ENCODE data around the gene GFM2. TPM values are rescaled to one million over a fixed set of nuclear protein-coding genes. Genes with fewer than 3 reads are reported as not detected.

Gene GFM2
- total and polyA plus RNA-seq, 2 of the 13 experiments (the other 11 are each of a cell fraction or from before 2014, with no cell fraction given): 22.0 to 41.6 TPM

GRCh38 chr5:74673011-74673790 is 93.7 kb downstream of the GFM2 start (continued):
- no peak for TF ChIP-seq NR1H2 (CRISPR knock-in tag; IDR thresholded peaks at IDR 0.05; ENCODE audit: borderline replicate concordance, low read depth)
- no peak for TF ChIP-seq ZNF484 (CRISPR knock-in tag; IDR thresholded peaks at IDR 0.05; ENCODE audit: borderline replicate concordance, low read depth)
- no peak for TF ChIP-seq KDM3A (CRISPR knock-in tag; IDR thresholded peaks at IDR 0.05; ENCODE audit: low read depth)
- TF ChIP-seq MLLT10 (CRISPR knock-in tag; IDR thresholded peaks at IDR 0.05): no peak
- TF ChIP-seq STAT5B (CRISPR knock-in tag; IDR thresholded peaks at IDR 0.05): no peak
- no peak for TF ChIP-seq HNRNPLL (IDR thresholded peaks at IDR 0.05; ENCODE audit: low read depth, low read length, poor library complexity, severe bottlenecking)
- no peak for TF ChIP-seq PATZ1 (CRISPR knock-in tag; IDR thresholded peaks at IDR 0.05)
- TF ChIP-seq ZMYM4 (CRISPR knock-in tag; IDR thresholded peaks at IDR 0.05): no peak
- TF ChIP-seq ZBTB7A (CRISPR knock-in tag; IDR thresholded peaks at IDR 0.05): no peak
- no peak for TF ChIP-seq ARNT2 (CRISPR knock-in tag; IDR thresholded peaks at IDR 0.05; ENCODE audit: low read depth)
- no peak for TF ChIP-seq ZNF878 (CRISPR knock-in tag; IDR thresholded peaks at IDR 0.05)
- TF ChIP-seq TGIF2 (CRISPR knock-in tag; IDR thresholded peaks at IDR 0.05): no peak
- TF ChIP-seq CEBPB (IDR thresholded peaks at IDR 0.05; ENCODE audit: borderline replicate concordance, low read depth, low read length): no peak
- no peak for TF ChIP-seq ZNF251 (CRISPR knock-in tag; IDR thresholded peaks at IDR 0.05)
- TF ChIP-seq NPAS2 (CRISPR knock-in tag; IDR thresholded peaks at IDR 0.05; ENCODE audit: borderline replicate concordance): no peak
- TF ChIP-seq JDP2 (CRISPR knock-in tag; IDR thresholded peaks at IDR 0.05; ENCODE audit: borderline replicate concordance): no peak
- TF ChIP-seq SMAD3 (CRISPR knock-in tag; IDR thresholded peaks at IDR 0.05): no peak
- TF ChIP-seq TMF1 (CRISPR knock-in tag; IDR thresholded peaks at IDR 0.05; ENCODE audit: low read depth): no peak
- TF ChIP-seq HBP1 (CRISPR knock-in tag; IDR thresholded peaks at IDR 0.05; ENCODE audit: low read depth): no peak
- TF ChIP-seq ZNF253 (CRISPR knock-in tag; IDR thresholded peaks at IDR 0.05; ENCODE audit: borderline replicate concordance): no peak
- TF ChIP-seq ZNF776 (CRISPR knock-in tag; IDR thresholded peaks at IDR 0.05): no peak
- no peak for TF ChIP-seq HDAC2 (CRISPR knock-in tag; IDR thresholded peaks at IDR 0.05)
- no peak for TF ChIP-seq ZBTB42 (CRISPR knock-in tag; IDR thresholded peaks at IDR 0.05)
- peak; percentile 77 for TF ChIP-seq STAG1 (CRISPR knock-in tag; IDR thresholded peaks at IDR 0.05)
- TF ChIP-seq DPF2 (CRISPR knock-in tag; IDR thresholded peaks at IDR 0.05; ENCODE audit: borderline replicate concordance, low read depth): no peak
- no peak for TF ChIP-seq SKIL (CRISPR knock-in tag; IDR thresholded peaks at IDR 0.05; ENCODE audit: borderline replicate concordance)
- TF ChIP-seq KAT8 (CRISPR knock-in tag; IDR thresholded peaks at IDR 0.05): 0 out of 2 replicates have a peak, but pooled peaks have one; percentile 1
